Measurements from ENCODE around the gene TP53I3.

The TP53I3 gene

GRCh38 chr2:24073816-24074215 lies 10.8 kb downstream of the TP53I3 start:
- no peak for TF ChIP-seq CTCF (IDR thresholded peaks at IDR 0.05; ENCODE audit: low read depth, low read length, missing control alignments)
- no peak for DNase-seq (ENCODE audit: extremely low read depth, low read depth)
- no peak overlapping the region for H3K4me3 ChIP-seq (replicated peaks; ENCODE audit: low read depth, low read length)

- no peak for TF ChIP-seq CTCF (IDR thresholded peaks at IDR 0.05; ENCODE audit: low read depth, low read length, missing control alignments)
- H3K4me3 ChIP-seq (replicated peaks; ENCODE audit: low read depth, low read length): no peak overlapping the region
- no peak for DNase-seq (ENCODE audit: extremely low read depth, low read depth)
Observed at GRCh38 chr2:24072259-24072658, 12.4 kb downstream of the TP53I3 start.

- H3K4me3 ChIP-seq (replicated peaks; ENCODE audit: low read depth, low read length): no peak overlapping the region
- TF ChIP-seq CTCF (IDR thresholded peaks at IDR 0.05; ENCODE audit: low read depth, low read length, missing control alignments): no peak
- no peak for DNase-seq (ENCODE audit: extremely low read depth, low read depth)
Observed at GRCh38 chr2:24065341-24065740, 19.3 kb downstream of the TP53I3 start.

- no peak for DNase-seq (ENCODE audit: extremely low read depth, low read depth)
- no peak for TF ChIP-seq CTCF (IDR thresholded peaks at IDR 0.05; ENCODE audit: low read depth, low read length, missing control alignments)
- H3K4me3 ChIP-seq (replicated peaks; ENCODE audit: low read depth, low read length): no peak overlapping the region
Observed at GRCh38 chr2:24058564-24059271, 25.9 kb downstream of the TP53I3 start.

- no peak for DNase-seq (ENCODE audit: extremely low read depth, low read depth)
- no peak for TF ChIP-seq CTCF (IDR thresholded peaks at IDR 0.05; ENCODE audit: low read depth, low read length, missing control alignments)
- H3K4me3 ChIP-seq (replicated peaks; ENCODE audit: low read depth, low read length): no peak overlapping the region
Observed at GRCh38 chr2:24055750-24056149, 28.9 kb downstream of the TP53I3 start.

- TF ChIP-seq CTCF (IDR thresholded peaks at IDR 0.05; ENCODE audit: low read depth, low read length, missing control alignments): no peak
- DNase-seq (ENCODE audit: extremely low read depth, low read depth): no peak
- no peak overlapping the region for H3K4me3 ChIP-seq (replicated peaks; ENCODE audit: low read depth, low read length)
Observed at GRCh38 chr2:24054366-24055010, 30.1 kb downstream of the TP53I3 start.

All from HFF-Myc (cell line).